Ovary (tissue), 3 donors: ENCODE results near the gene SIRPA.

ENCODE experiments used
- POLR2A ChIP-seq: fragments of 450-650 bp; IDR thresholded peaks from one replicate; pipeline ENCODE4 v1.6.1; 2017; ENCODE audit warnings: antibody characterized with exemption, mild to moderate bottlenecking, moderate library complexity
- TF ChIP-seq, protein P1 (sequence below), 3 donors: fragments of 450-650 bp in 2 of 3; fragments of 200-600 bp in 1 of 3; IDR thresholded peaks; one replicate each; pipeline versions ENCODE4 v1.5.1 to v1.8.0; 2016 to 2022; ENCODE audit warnings: antibody characterized with exemption in 3 of 3, mild to moderate bottlenecking in 1 of 3
- donor health status: DM: no; HTN: no; CAD: no.

DNA sequence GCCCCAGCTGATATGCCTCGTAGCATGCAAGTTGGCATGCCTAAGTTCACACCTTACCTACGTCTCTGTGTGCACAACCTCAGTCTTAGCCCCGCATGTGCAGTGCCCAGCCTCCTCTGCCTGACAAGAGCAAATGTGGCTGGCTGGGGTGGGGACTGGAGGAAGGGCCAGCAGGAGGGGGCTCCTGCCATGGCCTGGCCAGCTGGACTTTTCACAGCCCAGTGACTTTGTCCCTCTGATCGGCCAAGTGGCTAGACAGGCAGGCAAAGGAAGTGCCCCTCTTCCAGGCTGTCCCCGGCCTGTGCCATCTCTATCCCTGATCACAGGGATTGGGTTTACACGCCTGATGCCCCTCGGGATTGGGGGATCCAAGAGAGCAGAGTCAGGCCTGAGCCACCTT lies 49.5 kb upstream of the SIRPA start:
- TF ChIP-seq, protein P1, sequence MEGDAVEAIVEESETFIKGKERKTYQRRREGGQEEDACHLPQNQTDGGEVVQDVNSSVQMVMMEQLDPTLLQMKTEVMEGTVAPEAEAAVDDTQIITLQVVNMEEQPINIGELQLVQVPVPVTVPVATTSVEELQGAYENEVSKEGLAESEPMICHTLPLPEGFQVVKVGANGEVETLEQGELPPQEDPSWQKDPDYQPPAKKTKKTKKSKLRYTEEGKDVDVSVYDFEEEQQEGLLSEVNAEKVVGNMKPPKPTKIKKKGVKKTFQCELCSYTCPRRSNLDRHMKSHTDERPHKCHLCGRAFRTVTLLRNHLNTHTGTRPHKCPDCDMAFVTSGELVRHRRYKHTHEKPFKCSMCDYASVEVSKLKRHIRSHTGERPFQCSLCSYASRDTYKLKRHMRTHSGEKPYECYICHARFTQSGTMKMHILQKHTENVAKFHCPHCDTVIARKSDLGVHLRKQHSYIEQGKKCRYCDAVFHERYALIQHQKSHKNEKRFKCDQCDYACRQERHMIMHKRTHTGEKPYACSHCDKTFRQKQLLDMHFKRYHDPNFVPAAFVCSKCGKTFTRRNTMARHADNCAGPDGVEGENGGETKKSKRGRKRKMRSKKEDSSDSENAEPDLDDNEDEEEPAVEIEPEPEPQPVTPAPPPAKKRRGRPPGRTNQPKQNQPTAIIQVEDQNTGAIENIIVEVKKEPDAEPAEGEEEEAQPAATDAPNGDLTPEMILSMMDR (IDR thresholded peaks at IDR 0.05), result no peak
- no peak for TF ChIP-seq POLR2A
